ENCODE measurements around the gene DSG2. TPM values are rescaled to one million over a fixed set of nuclear protein-coding genes. Genes with fewer than 3 reads are reported as not detected.

DSG2 gene
- total RNA-seq, 4 donors from 2014 or later, result 13.9 to 35.4 (median 24.1) TPM

DNA sequence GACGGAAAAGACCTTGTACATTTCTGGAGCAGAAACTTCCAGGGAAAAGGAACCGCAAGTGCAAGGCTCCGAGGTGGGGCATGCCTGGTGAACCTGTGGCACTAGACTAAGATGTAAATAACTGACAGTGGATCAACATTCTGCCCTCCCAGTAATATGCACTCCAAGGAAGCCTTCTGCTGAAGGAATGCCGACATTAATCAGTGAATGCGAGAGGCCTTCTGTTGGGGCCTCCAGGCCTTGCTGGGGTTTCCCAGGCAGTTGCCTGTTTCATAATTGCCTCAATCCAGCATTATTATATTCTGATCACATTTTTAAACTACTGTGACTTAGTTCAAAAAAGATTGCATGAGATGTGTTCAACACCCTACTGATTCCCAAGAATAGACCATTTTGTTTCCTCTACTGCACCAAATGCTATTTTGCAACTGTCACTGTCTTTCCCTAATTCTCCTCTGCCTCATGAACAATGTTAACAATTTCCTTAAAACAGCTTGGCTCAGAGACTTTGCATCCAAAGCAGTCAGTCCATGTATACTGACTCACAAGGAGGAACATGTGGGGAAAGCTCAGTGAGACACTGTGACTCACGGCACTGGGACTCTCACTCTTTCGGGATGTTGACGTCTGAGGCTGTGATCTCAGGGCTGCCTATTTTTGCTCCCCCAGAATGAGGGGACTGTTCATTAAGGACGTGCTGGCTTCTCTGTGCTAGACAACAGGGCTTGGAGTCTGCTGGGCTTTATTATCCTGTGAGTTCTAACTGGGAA, 10.5 kb upstream of the DSG2 start:
- no peak for DNase-seq (ENCODE audit: low spot score in 2 of 2)
- Histone ChIP-seq H3K9me3 (no peaks in the 10 kb centered on the region), H3K4me3 (no peak overlapping the region), H3K36me3 (no peaks in the 10 kb centered on the region), H3K27ac (peak overlapping the region; percentile 39), H3K4me1 (peaks cover 9% of the 10 kb centered on the region), H3K27me3 (no peaks in the 10 kb centered on the region)
- WGBS, result 67% methylated on average over 9 of the region's 9 CpGs
- no peak for TF ChIP-seq POLR2AphosphoS5 (IDR thresholded peaks at IDR 0.05)

- Histone ChIP-seq H3K36me3 (no peaks in the 10 kb centered on the region), H3K27me3 (no peaks in the 10 kb centered on the region), H3K4me3 (no peak overlapping the region), H3K9me3 (no peaks in the 10 kb centered on the region), H3K4me1 (peaks cover 8% of the 10 kb centered on the region), H3K27ac (no peak overlapping the region)
- WGBS, result 88% methylated on average over 1 of the region's 1 CpG
- DNase-seq (ENCODE audit: low spot score in 2 of 2), result no peak
- no peak for TF ChIP-seq POLR2A (IDR thresholded peaks at IDR 0.05)
- no peak for TF ChIP-seq CTCF (IDR thresholded peaks at IDR 0.05)
- TF ChIP-seq EP300 (IDR thresholded peaks at IDR 0.05), result no peak
Observed at GRCh38 chr18:31489311-31489710, 8.7 kb upstream of the DSG2 start.

DNA sequence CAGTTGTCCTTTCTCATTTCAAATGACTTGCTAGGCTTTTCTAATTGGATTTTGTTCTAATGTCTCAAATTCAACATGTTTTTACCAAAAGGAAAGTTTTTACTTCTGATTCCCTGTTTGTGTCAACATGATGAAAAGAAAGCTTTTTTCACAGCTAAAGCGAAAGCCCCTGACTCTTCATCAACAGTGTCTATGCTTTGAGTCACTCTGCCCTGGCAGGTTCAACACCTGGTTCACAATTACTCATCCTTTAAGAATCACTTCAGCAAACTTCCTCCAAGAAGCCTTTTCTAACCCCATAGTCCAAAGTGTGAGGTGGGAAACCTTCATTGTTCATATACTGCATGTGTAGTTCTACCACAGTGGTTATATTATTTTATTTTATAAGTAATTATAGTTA, 7.6 kb upstream of the DSG2 start:
- Histone ChIP-seq H3K4me1 (peaks cover 8% of the 10 kb centered on the region), H3K9me3 (no peaks in the 10 kb centered on the region), H3K27ac (no peak overlapping the region), H3K36me3 (no peaks in the 10 kb centered on the region), H3K4me3 (no peak overlapping the region), H3K27me3 (no peaks in the 10 kb centered on the region)
- no peak for DNase-seq (ENCODE audit: low spot score in 2 of 2)
- WGBS, result 51% methylated on average over 1 of the region's 1 CpG
- TF ChIP-seq POLR2A (IDR thresholded peaks at IDR 0.05) (no peak), EP300 (IDR thresholded peaks at IDR 0.05) (no peak), POLR2AphosphoS5 (IDR thresholded peaks at IDR 0.05) (no peak), CTCF (IDR thresholded peaks at IDR 0.05) (no peak)

GRCh38 chr18:31490833-31491232, 7.1 kb upstream of the DSG2 start:
- H3K36me3 ChIP-seq, result no peaks in the 10 kb centered on the region
- no peaks in the 10 kb centered on the region for H3K9me3 ChIP-seq
- H3K27ac ChIP-seq, result no peak overlapping the region
- H3K4me3 ChIP-seq, result no peak overlapping the region
- no peak for TF ChIP-seq POLR2AphosphoS5 (IDR thresholded peaks at IDR 0.05)
- TF ChIP-seq POLR2A (IDR thresholded peaks at IDR 0.05), result no peak
- no peak for TF ChIP-seq CTCF (IDR thresholded peaks at IDR 0.05)
- TF ChIP-seq EP300 (IDR thresholded peaks at IDR 0.05), result no peak
- DNase-seq (ENCODE audit: low spot score in 2 of 2), result no peak
- H3K4me1 ChIP-seq, result peaks cover 8% of the 10 kb centered on the region
- no peaks in the 10 kb centered on the region for H3K27me3 ChIP-seq

- Histone ChIP-seq H3K27ac (no peak overlapping the region), H3K4me1 (peaks cover 5% of the 10 kb centered on the region), H3K9me3 (no peaks in the 10 kb centered on the region), H3K27me3 (no peaks in the 10 kb centered on the region), H3K36me3 (no peaks in the 10 kb centered on the region), H3K4me3 (no peak overlapping the region)
- DNase-seq (ENCODE audit: low spot score in 2 of 2), result no peak
- TF ChIP-seq POLR2A (IDR thresholded peaks at IDR 0.05) (no peak), EP300 (IDR thresholded peaks at IDR 0.05) (no peak), POLR2AphosphoS5 (IDR thresholded peaks at IDR 0.05) (no peak), CTCF (IDR thresholded peaks at IDR 0.05) (no peak)
Observed at GRCh38 chr18:31491586-31491985, 6.4 kb upstream of the DSG2 start.

DNA sequence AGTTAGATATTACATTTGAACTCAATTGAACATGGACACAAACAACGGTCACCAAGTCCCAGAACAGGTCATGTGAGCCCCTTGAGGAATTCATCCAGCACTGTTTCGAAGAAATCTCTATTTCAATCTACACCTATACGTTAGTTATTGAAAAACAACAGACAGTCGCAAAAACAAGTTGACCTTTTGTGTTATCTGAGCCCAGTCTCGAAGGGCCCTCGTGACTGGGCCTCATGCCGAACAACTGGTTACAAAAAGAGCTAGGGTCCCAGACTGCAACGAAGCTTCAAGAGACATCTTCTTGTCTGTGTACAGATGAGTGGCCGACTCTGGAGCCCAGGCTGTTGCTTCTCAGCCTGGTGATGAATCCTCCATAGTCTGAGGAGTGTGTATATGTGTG, 5.3 kb upstream of the DSG2 start:
- no peaks in the 10 kb centered on the region for H3K9me3 ChIP-seq

More for the DNA sequence above, 5.3 kb upstream of the DSG2 start:
- WGBS, result 94% methylated on average over 9 of the region's 9 CpGs
- Histone ChIP-seq H3K27me3 (peaks cover 4% of the 10 kb centered on the region), H3K36me3 (no peaks in the 10 kb centered on the region), H3K4me3 (no peak overlapping the region), H3K4me1 (peaks cover 7% of the 10 kb centered on the region), H3K27ac (no peak overlapping the region)
- no peak for TF ChIP-seq POLR2A (IDR thresholded peaks at IDR 0.05)
- TF ChIP-seq POLR2AphosphoS5 (IDR thresholded peaks at IDR 0.05), result no peak
- no peak for TF ChIP-seq EP300 (IDR thresholded peaks at IDR 0.05)
- DNase-seq (ENCODE audit: low spot score in 2 of 2), result no peak

Measured in suprapubic skin (tissue), 4 donors.